Effector CD4-positive, alpha-beta T cell (primary cell): ENCODE data around the gene NAA38.
A peak's percentile ranks its signal among the peaks of the same experiment; 100 is the strongest.
"Not testable (repeated sequence)": the region's sequence is repeated elsewhere in the genome, so short reads cannot be mapped to it uniquely, and the experiment has no call there.

Experiments
- DNase-seq: peaks from one replicate; pipeline ENCODE4 v3.0.0-alpha.2; 2020

NAA38 gene

DNA sequence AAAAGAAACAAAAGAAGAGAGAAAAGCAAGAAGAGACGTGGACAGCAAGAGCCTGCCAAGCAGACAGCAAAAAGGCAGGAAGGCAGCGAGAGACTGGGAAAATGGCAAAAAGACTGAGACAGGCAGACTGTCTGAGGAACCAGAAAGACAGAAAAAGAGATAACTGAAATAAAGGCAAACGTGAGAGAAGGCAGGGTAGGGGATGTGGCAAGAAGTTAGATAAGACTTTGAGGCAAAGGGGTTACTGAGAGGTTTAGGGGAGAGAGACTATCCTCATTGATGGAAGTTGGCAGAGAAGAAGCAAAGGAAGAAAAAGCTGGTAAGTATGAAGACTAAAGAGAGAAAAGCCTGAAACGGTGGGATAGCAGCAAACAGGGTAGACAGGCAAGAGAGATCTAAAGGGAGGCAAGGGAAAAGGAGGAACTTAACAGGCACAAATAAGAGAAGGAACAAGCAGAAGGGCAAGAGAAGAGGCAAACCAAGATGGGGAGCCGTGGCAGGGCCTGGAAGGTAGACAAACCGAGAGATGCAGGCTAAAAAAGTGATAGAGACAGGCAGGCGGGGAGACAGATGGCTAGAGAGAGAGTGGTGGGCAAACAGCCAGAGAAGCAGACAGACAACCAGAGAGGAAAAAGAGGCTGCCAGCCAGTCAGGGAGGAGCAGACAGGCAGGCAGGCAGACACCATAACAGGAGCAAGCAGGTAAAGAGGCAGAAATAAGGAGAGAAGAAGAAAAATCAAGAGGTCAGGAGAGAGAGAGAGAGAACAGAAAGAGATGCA, 24.1 kb upstream of the NAA38 start:
- no peak for DNase-seq

DNA sequence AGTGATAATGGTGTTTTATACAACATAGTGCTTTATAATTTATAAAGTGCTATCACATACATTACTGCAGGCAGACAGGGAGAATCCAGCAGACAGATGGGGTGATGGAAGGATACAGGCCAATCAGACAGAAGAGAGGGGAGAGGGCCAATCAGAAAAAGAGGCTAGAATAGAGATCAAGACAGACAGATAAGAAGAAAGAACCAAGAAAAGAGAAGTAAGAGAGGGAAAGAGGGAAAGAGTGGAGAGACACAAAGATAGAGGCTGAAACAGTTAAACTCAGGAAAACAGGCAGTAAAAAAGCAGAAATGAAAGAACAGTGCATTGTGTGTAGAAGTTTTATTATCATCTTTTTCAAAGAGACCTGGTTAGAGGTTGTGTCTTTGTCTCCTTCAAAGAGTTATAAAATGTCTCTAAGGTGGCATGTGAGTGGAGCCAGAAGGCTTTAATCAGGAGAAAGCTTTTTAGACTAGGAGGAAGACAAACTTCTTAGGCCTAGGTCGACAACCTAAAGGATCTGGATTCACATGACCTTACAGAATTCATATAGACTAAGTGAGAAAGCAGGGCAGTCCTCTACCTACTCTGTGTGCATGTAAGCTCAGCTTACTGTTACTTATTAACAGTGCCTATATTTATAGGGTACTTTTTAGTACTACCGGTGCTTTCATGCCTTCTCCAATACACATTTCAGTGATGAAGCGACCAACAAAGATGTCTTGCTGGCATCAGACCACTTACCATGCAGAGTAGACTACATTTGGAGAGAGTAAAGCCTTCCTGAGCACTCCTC, 22.9 kb upstream of the NAA38 start:
- DNase-seq, result no peak

DNA sequence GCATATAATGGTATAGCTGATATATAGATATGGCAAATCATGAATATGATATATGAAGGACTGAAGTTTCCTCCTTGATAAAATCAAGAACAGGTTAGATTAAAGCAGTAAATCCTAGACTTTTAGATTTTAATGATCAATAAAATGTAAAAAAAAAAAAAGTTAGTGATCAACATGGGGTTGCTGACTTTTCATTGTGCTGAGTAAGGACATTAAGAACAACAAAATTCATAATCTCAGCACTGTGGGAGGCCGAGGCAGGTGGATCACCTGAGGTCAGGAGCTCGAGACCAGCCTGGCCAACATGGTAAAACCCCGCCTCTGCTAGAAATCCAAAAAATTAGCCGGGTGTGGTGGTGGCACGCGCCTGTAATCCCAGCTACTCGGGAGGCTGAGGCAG, 20.9 kb upstream of the NAA38 start:
- no peak for DNase-seq

GRCh38 chr17:7875804-7876370, 18.5 kb upstream of the NAA38 start:
- no peak for DNase-seq

- no peak for DNase-seq
Measured at GRCh38 chr17:7873051-7873450, 15.7 kb upstream of the NAA38 start.

GRCh38 chr17:7867881-7868329, 10.5 kb upstream of the NAA38 start:
- DNase-seq, result no peak

- no peak for DNase-seq
Measured at GRCh38 chr17:7864995-7865650, 7.8 kb upstream of the NAA38 start.

DNA sequence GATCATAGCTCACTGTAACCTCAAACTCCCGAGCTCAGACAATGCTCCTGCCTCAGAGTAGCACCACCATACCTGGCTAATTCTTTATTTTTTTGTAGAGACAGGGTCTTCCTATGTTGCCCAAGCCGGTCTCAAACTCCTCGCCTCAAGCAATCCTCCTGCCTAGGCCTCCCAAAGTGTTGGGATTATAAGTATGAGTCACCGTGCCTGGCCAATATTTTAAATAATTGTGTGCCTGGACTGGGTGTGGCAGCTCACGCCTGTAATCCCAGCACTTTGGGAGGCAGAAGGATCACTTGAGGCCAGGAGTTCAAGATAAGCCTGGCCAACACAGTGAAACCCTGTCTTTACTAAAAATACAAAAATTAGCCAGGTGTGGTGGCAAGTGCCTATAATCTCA, 7.0 kb upstream of the NAA38 start:
- not testable (repeated sequence) for DNase-seq

DNA sequence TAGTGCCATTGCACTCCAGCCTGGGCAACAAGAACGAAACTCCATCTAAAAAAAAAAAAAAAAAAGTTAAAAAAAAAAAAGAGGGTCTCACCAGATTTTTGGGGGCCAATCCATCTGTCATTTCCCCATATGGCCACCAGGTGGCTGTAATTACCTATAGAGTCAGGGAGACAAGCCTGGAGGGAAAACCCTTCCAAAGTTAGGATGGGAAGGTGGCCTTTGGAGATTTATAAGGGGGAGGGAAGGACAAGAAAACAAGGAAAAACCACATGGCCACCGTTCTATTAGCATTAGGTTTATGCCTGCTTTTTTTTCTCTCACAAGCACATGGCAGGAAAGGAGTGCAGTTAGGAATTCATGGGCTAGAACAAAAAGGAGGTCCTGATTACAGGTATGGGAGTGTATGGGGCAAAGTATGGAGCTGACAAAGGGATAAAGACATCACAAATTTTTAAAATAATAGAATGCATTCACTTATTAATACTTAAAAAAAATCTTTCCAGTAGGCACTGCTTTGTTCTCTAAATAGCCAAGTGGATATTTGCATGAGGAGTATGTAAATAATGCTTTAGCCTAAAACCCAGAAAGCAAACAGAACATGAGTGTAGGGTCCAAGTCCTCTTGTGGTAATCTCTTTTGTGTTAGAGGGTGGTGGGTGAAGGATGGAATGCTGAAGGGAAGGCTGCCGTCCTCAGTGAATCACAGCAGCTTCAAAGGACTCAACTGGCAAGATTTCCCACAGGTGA, 5.5 kb upstream of the NAA38 start:
- DNase-seq, result peak; percentile 41

DNA sequence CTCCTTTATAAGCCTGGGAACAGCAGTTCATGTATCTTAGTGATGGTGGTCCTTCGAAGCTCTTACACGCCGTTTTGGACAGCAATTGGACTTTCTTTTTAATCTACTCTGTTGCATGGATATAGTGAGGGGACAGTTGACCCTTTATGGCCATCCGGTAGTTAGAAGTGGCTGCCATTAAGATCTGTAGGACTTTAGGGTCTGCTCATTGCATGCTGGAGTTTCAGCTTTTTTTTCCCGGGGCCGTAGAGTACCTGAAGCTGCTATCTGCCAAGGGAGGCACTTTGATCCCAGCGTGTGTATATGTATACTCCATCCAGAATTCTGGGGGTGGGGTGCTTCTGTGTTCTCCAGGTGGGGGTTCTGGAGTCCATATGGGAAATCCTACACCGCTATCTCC, 1.7 kb upstream of the NAA38 start:
- no peak for DNase-seq

DNA sequence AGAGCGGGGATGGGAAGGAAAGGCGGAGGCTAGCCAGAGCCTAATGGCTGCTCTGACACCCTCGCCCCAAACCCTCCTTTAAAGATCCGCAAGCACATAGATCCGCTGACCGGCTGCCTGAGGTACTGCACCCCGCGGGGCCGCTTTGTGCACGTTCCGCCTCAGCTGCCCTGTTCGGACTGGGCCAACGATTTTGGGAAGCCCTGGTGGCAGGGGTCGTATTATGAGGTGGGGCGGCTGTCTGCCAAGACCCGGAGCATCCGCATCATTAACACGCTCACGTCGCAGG, 1.1 kb upstream of the NAA38 start:
- DNase-seq, result peak; percentile 18

DNA sequence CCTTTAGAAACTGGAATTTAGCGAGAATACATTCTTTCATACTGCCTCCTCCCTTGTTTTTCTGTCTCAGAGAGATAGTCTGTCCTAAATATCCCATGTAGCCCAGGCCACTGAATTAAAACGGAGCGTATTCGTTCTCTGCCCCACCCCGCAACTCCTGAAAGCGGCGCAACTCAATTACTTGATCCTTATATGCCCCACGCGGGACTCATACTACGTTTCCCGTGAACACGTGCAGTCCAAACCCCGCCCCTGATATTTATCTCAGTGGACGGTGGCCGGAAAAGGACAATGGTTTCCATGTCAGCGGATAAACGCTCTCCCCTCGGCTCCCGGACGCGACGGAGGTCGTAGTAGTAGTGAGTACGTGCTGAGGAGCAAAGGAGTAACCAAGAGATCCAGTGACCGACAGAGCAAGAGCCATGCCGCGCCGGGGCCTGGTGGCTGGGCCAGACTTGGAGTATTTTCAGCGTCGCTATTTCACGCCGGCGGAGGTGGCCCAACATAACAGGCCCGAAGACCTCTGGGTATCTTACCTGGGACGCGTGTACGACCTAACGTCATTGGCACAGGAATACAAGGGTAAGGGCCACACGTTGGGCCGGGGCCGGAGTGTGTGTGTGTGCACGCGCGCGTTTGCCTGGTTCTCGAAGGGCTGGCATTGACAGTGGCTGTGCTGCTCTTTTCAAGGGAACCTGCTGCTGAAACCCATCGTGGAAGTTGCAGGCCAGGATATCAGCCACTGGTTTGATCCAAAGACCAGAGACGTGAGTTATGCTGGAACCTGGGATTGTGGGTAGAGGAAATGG, 558 bp upstream of the NAA38 start, which contains the start of gene CYB5D1:
TSS of gene CYB5D1 (plus strand) at position 291 of the 809 bp plus-strand sequence. CDS start at position 423, 132 bp downstream.
- peak; percentile 86 for DNase-seq

DNA sequence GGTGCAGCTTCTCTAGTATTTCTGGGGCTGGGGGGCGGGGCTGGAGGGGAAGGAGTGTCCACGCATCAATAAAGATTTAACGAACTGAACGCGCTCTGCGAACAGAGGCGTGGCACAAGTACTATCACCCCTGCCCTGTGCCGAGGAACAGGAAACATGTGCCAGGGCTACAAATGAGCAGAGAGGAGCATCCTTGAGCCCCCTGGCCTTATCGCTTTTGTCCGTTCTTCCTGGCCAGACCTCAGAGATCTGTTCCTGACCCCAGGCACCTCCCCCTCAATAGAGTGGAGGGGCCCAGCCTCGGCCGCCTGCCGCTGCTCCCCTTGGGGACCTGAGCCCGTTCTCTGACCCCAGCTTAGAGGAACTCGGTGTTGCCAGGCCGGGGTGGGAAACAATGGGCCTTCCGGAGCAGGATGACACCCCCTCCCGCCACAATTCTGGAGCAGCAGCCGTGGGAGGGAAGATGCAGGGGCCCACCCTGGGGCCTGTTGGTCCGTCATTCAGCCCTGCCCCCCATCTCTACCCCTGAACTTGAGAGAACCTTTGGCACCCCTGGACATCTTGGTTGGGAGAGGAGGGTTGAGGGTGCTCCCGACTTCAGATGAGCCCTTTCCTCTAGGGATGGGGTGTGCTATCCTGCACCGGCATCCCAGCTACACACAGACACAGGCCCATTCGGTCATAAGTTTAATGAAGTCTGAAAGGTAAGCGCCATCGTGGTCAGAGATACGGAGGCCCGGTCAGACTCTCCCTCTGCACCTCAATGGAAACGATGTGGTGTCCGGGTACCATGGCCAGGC, 1.1 kb downstream of the NAA38 start:
- DNase-seq, result peak; percentile 19

DNA sequence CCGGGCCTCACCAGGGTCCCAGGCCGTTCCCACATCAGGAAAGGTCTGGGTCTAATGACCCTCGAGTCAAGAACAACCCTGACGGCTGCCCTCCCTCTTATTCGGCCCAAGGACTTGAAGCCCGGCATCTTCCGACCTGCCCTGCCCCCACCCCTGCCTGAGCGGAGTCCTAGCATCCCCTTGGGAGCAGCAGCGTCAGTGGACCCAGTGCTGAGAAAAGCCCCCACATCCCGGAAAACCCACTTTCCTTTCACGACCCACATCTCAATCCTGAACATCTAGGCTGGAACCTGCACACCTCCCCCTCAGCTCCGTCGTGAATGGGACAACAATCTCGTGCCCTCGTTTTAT, 1.7 kb downstream of the NAA38 start:
- no peak for DNase-seq

- no peak for DNase-seq
Measured at GRCh38 chr17:7854851-7855659, 2.3 kb downstream of the NAA38 start, which contains the start of gene TMEM88. Gene TMEM88 (plus strand): TSS chr17:7855066. CDS start chr17:7855075, 9 bp downstream.

DNA sequence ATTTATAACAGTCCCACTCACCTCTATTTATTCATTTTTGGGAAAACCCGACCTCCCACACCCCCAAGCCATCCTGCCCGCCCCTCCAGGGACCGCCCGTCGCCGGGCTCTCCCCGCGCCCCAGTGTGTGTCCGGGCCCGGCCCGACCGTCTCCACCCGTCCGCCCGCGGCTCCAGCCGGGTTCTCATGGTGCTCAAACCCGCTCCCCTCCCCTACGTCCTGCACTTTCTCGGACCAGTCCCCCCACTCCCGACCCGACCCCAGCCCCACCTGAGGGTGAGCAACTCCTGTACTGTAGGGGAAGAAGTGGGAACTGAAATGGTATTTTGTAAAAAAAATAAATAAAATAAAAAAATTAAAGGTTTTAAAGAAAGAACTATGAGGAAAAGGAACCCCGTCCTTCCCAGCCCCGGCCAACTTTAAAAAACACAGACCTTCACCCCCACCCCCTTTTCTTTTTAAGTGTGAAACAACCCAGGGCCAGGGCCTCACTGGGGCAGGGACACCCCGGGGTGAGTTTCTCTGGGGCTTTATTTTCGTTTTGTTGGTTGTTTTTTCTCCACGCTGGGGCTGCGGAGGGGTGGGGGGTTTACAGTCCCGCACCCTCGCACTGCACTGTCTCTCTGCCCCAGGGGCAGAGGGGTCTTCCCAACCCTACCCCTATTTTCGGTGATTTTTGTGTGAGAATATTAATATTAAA, 3.1 kb downstream of the NAA38 start:
- DNase-seq, result no peak

GRCh38 chr17:7853691-7854038, 3.7 kb downstream of the NAA38 start:
- no peak for DNase-seq

DNA sequence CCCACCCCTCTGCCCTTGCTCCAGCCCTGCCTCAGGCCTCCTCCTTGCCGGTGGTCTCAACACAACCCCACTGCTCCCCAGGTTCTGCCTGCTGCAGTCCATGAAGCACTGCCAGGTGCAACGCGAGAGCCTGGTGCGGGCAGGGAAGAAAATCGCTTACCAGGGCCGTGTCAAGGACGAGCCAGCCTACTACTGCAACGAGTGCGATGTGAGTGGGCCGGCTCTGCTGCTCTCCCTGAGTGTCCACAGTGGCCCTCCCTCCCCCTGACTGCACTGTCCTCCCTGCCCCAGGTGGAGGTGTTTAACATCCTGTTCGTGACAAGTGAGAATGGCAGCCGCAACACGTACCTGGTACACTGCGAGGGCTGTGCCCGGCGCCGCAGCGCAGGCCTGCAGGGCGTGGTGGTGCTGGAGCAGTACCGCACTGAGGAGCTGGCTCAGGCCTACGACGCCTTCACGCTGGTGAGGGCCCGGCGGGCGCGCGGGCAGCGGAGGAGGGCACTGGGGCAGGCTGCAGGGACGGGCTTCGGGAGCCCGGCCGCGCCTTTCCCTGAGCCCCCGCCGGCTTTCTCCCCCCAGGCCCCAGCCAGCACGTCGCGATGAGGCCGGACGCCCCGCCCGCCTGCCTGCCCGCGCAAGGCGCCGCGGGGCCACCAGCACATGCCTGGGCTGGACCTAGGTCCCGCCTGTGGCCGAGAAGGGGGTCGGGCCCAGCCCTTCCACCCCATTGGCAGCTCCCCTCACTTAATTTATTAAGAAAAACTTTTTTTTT, 4.3 kb downstream of the NAA38 start:
- DNase-seq, result no peak

DNA sequence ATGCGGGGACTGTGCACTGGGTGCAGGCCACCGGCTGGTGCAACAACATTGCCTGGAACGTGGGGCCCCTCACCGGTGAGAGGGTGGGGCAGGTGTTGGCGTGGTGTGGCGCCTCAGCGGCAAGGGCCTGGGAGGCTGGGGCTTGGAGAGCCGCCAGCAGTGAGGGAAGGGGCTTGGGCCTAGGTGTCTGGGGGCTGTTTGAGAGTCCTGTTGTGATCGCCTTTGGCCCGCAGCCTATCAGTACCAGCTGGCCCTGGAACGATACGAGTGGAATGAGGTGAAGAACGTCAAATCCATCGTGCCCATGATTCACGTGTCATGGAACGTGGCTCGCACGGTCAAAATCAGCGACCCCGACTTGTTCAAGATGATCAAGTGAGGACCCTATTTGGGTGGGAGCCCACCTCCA, 5.1 kb downstream of the NAA38 start:
- no peak for DNase-seq
